WTC11 (cell line): ENCODE data around the gene DCUN1D2.

Source experiments
- ATF6 ChIP-seq: sonication (generic); formaldehyde crosslinking; IDR thresholded peaks from 2 replicates; pipeline ENCODE4 v1.8.1; 2023; ENCODE audit warnings: mild to moderate bottlenecking, missing genetic modification reagents
- CTCF ChIP-seq: fragments of 200-600 bp; IDR thresholded peaks from 2 replicates; pipeline ENCODE4 v1.8.0; 2022; ENCODE audit warnings: antibody characterized with exemption
- E2F5 ChIP-seq: sonication (generic); formaldehyde crosslinking; IDR thresholded peaks from 2 replicates; pipeline ENCODE4 v1.8.1; 2022; ENCODE audit warnings: mild to moderate bottlenecking, moderate library complexity, missing genetic modification reagents
- PRDM15 ChIP-seq: sonication (generic); formaldehyde crosslinking; IDR thresholded peaks from 2 replicates; pipeline ENCODE4 v1.8.0; 2022; ENCODE audit warnings: missing genetic modification reagents
- SP1 ChIP-seq: sonication (generic); formaldehyde crosslinking; conservative IDR thresholded peaks from 2 replicates; pipeline ENCODE4 v1.8.1; 2022; ENCODE audit warnings: missing genetic modification reagents

- TF ChIP-seq E2F5 (CRISPR knock-in tag) (no peak), CTCF (no peak), PRDM15 (CRISPR knock-in tag) (no peak), SP1 (CRISPR knock-in tag) (no peak), ATF6 (CRISPR knock-in tag) (no peak)
These were observed 77.2 kb downstream of the DCUN1D2 start for GRCh38 chr13:113413178-113413897.
